Endothelial cell of umbilical vein (primary cell): ENCODE measurements around the gene CCND2. TPM values are rescaled to one million over a fixed set of nuclear protein-coding genes. Genes with fewer than 3 reads are reported as not detected.

Experiments used
- BruUV-seq: library from RNA; stranded (reverse); fragments of 400-500 nt; replicated peaks from 2 replicates; lab custom pipeline; 2021; lab: Mats Ljungman, UMichigan
- CTCF ChIA-PET: fragments of 300-600, 350-600 bp; sonication (Branson Sonifier 250); formaldehyde crosslinking; loops from one replicate; lab custom pipeline; 2021; ENCODE audit warnings: antibody characterized with exemption, inconsistent platforms; lab: Charles Lee
- POLR2A ChIA-PET: fragments of 300-600, 350-600 bp; sonication (Branson Sonifier 250); formaldehyde crosslinking; loops from one replicate; lab custom pipeline; 2021; ENCODE audit warnings: antibody characterized with exemption, inconsistent platforms; lab: Charles Lee
- DNase-seq: peaks from one replicate; pipeline ENCODE4 v3.0.0-alpha.2; 2011; ENCODE audit warnings: low read depth, low spot score
- FAIRE-seq: peaks from 2 replicates; lab custom pipeline; 2011; peaks lifted over from hg19 to GRCh38; lab: Jason Lieb, UNC
- H2AFZ ChIP-seq: 2 replicates; pipeline ENCODE4 v1.6.0; 2012; ENCODE audit warnings: low read depth, low read length, control low read depth, inconsistent platforms
- H3K27ac ChIP-seq: 2 replicates; pipeline ENCODE4 v1.5.1; 2011; ENCODE audit warnings: low read depth, mild to moderate bottlenecking, control low read depth, low read length, moderate library complexity; ENCODE audit not compliant: insufficient read depth
- H3K27me3 ChIP-seq, 2 experiments: 2 replicates each; pipeline versions ENCODE4 v1.6.0 to v1.6.1; 2011; ENCODE audit warnings: low read length in 2 of 2, mixed read lengths in 1 of 2; ENCODE audit not compliant: control insufficient read depth in 2 of 2, insufficient read depth in 2 of 2
- H3K36me3 ChIP-seq, 2 experiments: 2 replicates in 1 of 2; 3 replicates in 1 of 2; pipeline ENCODE4 v1.5.1; 2011; ENCODE audit warnings: low read length in 2 of 2, mild to moderate bottlenecking in 1 of 2, moderate library complexity in 1 of 2; ENCODE audit not compliant: control insufficient read depth in 2 of 2, insufficient read depth in 2 of 2; ENCODE audit errors: extremely low read depth in 1 of 2
- H3K4me1 ChIP-seq: 3 replicates; pipeline ENCODE4 v1.5.1; 2011; ENCODE audit warnings: mild to moderate bottlenecking, low read length; ENCODE audit not compliant: control insufficient read depth, insufficient read depth; ENCODE audit errors: extremely low read depth
- H3K4me2 ChIP-seq: 2 replicates; pipeline ENCODE4 v1.6.1; 2011; ENCODE audit warnings: low read length, control low read depth, mixed read lengths; ENCODE audit not compliant: insufficient read depth
- H3K4me3 ChIP-seq, 3 experiments: fragments of 200-600 bp in 1 of 3; sonication (generic), shearing (Covaris generic) in 1 of 3; replicated peaks in 1 of 3; 2 replicates each; pipeline ENCODE4 v1.5.1; 2011 to 2016; ENCODE audit warnings: control low read depth in 3 of 3, low read length in 3 of 3, mild to moderate bottlenecking in 2 of 3, inconsistent platforms in 1 of 3, low read depth in 1 of 3, moderate library complexity in 1 of 3; ENCODE audit not compliant: insufficient read depth in 1 of 3
- H3K79me2 ChIP-seq: 2 replicates; pipeline ENCODE4 v1.6.0; 2012; ENCODE audit warnings: low read length, inconsistent platforms; ENCODE audit not compliant: control insufficient read depth, insufficient read depth
- H3K9ac ChIP-seq: replicated peaks from 2 replicates; pipeline ENCODE3; 2011; ENCODE audit warnings: low read length, control low read depth; ENCODE audit not compliant: insufficient read depth; ENCODE audit errors: extremely low read depth
- H3K9me1 ChIP-seq: replicated peaks from 3 replicates; pipeline ENCODE4 v1.6.0; 2011; ENCODE audit warnings: mild to moderate bottlenecking, low read length; ENCODE audit not compliant: control insufficient read depth, insufficient read depth; ENCODE audit errors: extremely low read depth
- H3K9me3 ChIP-seq: replicated peaks from 2 replicates; pipeline ENCODE4 v1.5.1; 2012; ENCODE audit warnings: low read length, inconsistent platforms; ENCODE audit not compliant: control insufficient read depth, insufficient read depth
- H4K20me1 ChIP-seq: replicated peaks from 2 replicates; pipeline ENCODE3; 2011; ENCODE audit warnings: mild to moderate bottlenecking, low read length; ENCODE audit not compliant: control insufficient read depth, insufficient read depth; ENCODE audit errors: extremely low read depth
- CTCF ChIP-seq, 2 donors: IDR thresholded peaks; 1 replicate in 1 of 2; 2 replicates in 1 of 2; pipeline ENCODE4 v1.5.1; 2011; ENCODE audit warnings: low read length in 2 of 2, mild to moderate bottlenecking in 2 of 2, moderate library complexity in 2 of 2, control low read depth in 1 of 2, inconsistent platforms in 1 of 2, low read depth in 1 of 2; ENCODE audit not compliant: insufficient read depth in 1 of 2; ENCODE audit errors: extremely low read depth in 1 of 2
- EZH2 ChIP-seq: IDR thresholded peaks from 2 replicates; pipeline ENCODE4 v1.6.1; 2012; ENCODE audit warnings: borderline replicate concordance, low read depth, mild to moderate bottlenecking, moderate library complexity, low read length, inconsistent platforms; ENCODE audit not compliant: severe bottlenecking
- FOS ChIP-seq: IDR thresholded peaks from 2 replicates; pipeline ENCODE4 v1.6.1; 2011; ENCODE audit warnings: mild to moderate bottlenecking, low read length, moderate library complexity, borderline replicate concordance; ENCODE audit not compliant: insufficient read depth
- MAX ChIP-seq: IDR thresholded peaks from 2 replicates; pipeline ENCODE4 v1.6.1; 2011; ENCODE audit not compliant: insufficient read depth, insufficient read length
- MYC ChIP-seq: IDR thresholded peaks from one replicate; pipeline ENCODE4 v1.6.1; 2011; ENCODE audit warnings: mild to moderate bottlenecking, low read depth, low read length
- POLR2AphosphoS5 ChIP-seq: IDR thresholded peaks from 2 replicates; pipeline ENCODE4 v1.6.1; 2012; ENCODE audit warnings: low read depth, mild to moderate bottlenecking, control low read depth, low read length, moderate library complexity; ENCODE audit not compliant: insufficient read depth
- dilution Hi-C: fragments of 300-500 bp; cut with MboI; formaldehyde crosslinking; loops from one replicate; pipeline ENCODE4 v1.15.0; 2019; ENCODE audit warnings: low sequenced_read_pairs; ENCODE audit not compliant: extremely low pct_ligation_motif_present
- intact Hi-C: fragments of 100-400 bp; cut with micrococcal nuclease; formaldehyde crosslinking; loops from one replicate; pipeline ENCODE4 v1.10.0; 2022
- polyA plus RNA-seq, 4 experiments: library from polyadenylated mRNA; depleted of rRNA in 3 of 4; stranded (reverse) in 3 of 4; unstranded in 1 of 4; fragments of >200 nt; gene quantifications; 2 replicates each; pipeline versions ENCODE4 v1.2.1 to v1.2.3, GENCODE V29; 2011 to 2012; ENCODE audit warnings: missing spikeins in 1 of 4
- total RNA-seq: library from RNA; stranded (reverse); gene quantifications from 2 replicates; pipeline ENCODE4 v1.2.3, GENCODE V29; 2021

Gene CCND2
- total and polyA plus RNA-seq, 2 donors (not counting 3 experiments of a cell fraction or from before 2014, with no cell fraction given) = 0.68 to 3.4 TPM

- Histone ChIP-seq H3K79me2 (no peaks in the 10 kb centered on the region), H3K9me1 (no peaks in the 10 kb centered on the region), H2AFZ (no peak overlapping the region), H3K4me3 (no peak overlapping the region), H3K4me1 (no peaks in the 10 kb centered on the region), H3K27me3 (peaks cover 4 to 6% of the 10 kb centered on the region in 2 experiments), H3K4me2 (no peak overlapping the region), H3K9me3 (no peaks in the 10 kb centered on the region), H3K27ac (no peak overlapping the region), H3K36me3 (no peaks in the 10 kb centered on the region), H3K9ac (no peak overlapping the region), H4K20me1 (no peaks in the 10 kb centered on the region)
- dilution Hi-C loops = no loop called here
- POLR2A ChIA-PET = interaction anchor here (0.6 kb wide), 1 partner anchor 12 kb away, joined by 4 read pairs; no protein-coding TSS in a partner anchor
- TF ChIP-seq EZH2 = no peak
- TF ChIP-seq MYC = no peak
- TF ChIP-seq MAX = no peak
- TF ChIP-seq FOS = no peak
- CTCF ChIA-PET = interaction anchor here (0.6 kb wide), 1 partner anchor 223 kb away, joined by 3 read pairs; no protein-coding TSS in a partner anchor
- no peak for DNase-seq
- no TSS peak for BruUV-seq
- intact Hi-C loops = no loop called here
- FAIRE-seq = no peak
Measured at GRCh38 chr12:4303750-4304149, 30.2 kb downstream of the CCND2 start.

GRCh38 chr12:4307593-4308333, 34.2 kb downstream of the CCND2 start:
- CTCF ChIA-PET = interaction anchor here (0.5 to 1.3 kb wide), 7 partner anchors 21 to 450 kb away, joined by 3 to 5 read pairs (median 3); no protein-coding TSS in a partner anchor
- no peak overlapping the region for H3K27ac ChIP-seq
- no TSS peak for BruUV-seq
- H4K20me1 ChIP-seq = no peaks in the 10 kb centered on the region
- H3K4me1 ChIP-seq = no peaks in the 10 kb centered on the region
- peak overlapping the region; percentile 76 for H2AFZ ChIP-seq
- peak overlapping the region; percentile 48 for H3K4me2 ChIP-seq
- TF ChIP-seq FOS (no peak), CTCF (IDR thresholded peaks at IDR 0.05; ENCODE audit: extremely low read depth in 1 of 2, insufficient read depth in 1 of 2, low read depth in 1 of 2, low read length in 2 of 2) (peak; percentile 64 to 73), MAX (no peak), EZH2 (peak; percentile 37), POLR2AphosphoS5 (no peak), MYC (no peak)
- H3K79me2 ChIP-seq = no peaks in the 10 kb centered on the region
- no peak overlapping the region for H3K4me3 ChIP-seq
- intact Hi-C loops (loop anchor here (1.0 kb wide), 3 partner anchors 114 to 451 kb away; no protein-coding TSS in a partner anchor), dilution Hi-C loops (no loop called here)
- H3K36me3 ChIP-seq = no peaks in the 10 kb centered on the region
- POLR2A ChIA-PET = no interaction called here
- no peak overlapping the region for H3K9ac ChIP-seq
- DNase-seq (peak; percentile 71), FAIRE-seq (peak; percentile 96)
- H3K9me1 ChIP-seq = no peaks in the 10 kb centered on the region
- no peaks in the 10 kb centered on the region for H3K9me3 ChIP-seq
- H3K27me3 ChIP-seq = peaks cover 7 to 10% of the 10 kb centered on the region in 2 experiments
